Dermis microvascular lymphatic vessel endothelial cell (primary cell): ENCODE measurements around the gene ZDHHC22. TPM values are rescaled to one million over a fixed set of nuclear protein-coding genes. Genes with fewer than 3 reads are reported as not detected.
A peak's percentile ranks its signal among the peaks of the same experiment; 100 is the strongest.

Source experiments
- DNase-seq, 2 donors: peaks; one replicate each; pipeline versions ENCODE4 v3.0.0 to v3.0.0-alpha.2; 2010; ENCODE audit warnings: low read depth in 2 of 2
- total RNA-seq: library from RNA; depleted of rRNA; stranded (reverse); fragments of >200 nt; gene quantifications from 2 replicates; pipeline ENCODE4 v1.2.1, GENCODE V29; 2014

ZDHHC22 gene
- total RNA-seq, 1 donor from 2014 or later = not detected

DNA sequence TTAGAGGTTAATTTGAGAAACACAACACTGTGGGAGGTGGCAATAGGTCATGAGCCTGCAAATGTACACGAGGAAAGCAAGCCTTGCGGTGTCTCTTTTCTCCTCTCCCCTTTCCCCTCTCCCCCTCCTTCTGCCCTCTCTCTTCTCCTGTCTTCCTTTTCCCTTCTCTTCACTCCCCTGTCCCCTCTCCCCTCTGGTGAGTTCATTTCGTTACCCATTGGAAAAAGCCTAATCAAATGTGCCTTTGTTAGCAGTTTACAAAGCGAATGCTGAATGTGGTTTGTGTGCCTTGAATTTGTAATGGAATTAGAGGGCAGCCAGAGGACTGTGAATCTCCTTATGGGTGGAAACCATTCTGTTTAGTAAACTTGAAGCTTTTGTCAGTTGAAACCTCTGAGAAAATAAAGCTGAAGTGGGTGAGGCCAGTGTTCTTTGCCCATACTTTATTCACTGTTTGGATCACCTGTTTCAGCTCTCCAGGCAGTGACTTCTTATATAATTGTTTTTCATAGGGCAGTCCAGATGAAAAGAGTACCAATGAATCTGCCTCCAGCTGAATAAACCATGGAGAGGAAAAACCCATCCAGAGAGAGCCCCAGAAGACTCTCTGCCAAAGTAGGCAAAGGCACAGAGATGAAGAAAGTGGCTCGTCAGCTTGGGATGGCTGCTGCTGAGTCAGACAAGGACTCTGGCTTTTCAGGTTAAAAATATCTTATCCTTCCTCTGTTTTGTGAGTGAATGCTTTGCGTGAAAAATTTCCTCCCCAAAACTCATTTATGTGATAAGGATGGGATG, 36.2 kb downstream of the ZDHHC22 start:
- DNase-seq = no peak

DNA sequence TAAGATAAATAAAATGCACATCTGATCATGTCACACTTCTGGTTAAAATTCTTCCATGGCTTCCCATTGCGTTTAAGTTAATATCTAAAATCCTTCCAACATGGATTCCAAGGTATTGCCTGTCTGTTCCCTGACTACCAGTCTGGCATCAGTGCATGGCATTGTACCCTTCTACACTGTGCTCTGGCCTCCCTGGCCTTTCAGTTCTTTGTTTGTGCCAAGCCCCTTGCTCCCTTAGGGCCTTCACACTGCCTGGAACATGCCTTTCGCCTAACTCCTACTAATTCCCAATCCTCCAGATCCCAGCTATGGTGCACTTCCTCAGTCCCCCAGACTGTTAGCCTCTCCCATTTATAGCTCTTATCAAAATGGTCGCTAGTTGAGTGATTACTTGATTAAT, 37.2 kb downstream of the ZDHHC22 start:
- no peak for DNase-seq

DNA sequence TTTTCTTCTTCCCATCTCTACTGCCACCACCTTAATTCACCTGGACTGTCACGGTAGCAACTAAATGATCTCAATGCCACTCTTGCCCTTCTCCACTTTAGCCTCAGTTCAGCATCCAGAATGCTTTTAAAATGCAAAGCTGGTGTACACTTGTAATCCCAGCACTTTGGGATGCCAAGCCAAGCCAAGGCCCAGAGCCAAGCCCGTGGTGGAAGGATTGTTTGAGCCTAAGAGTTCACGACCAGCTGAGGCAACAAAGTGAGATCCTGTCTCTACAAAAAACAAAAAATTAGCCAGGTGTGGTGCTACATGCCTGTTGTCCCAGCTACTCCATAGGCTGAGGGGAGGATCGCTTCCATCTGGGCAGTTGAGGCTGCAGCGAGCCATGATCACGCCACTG, 37.6 kb downstream of the ZDHHC22 start:
- no peak for DNase-seq

DNA sequence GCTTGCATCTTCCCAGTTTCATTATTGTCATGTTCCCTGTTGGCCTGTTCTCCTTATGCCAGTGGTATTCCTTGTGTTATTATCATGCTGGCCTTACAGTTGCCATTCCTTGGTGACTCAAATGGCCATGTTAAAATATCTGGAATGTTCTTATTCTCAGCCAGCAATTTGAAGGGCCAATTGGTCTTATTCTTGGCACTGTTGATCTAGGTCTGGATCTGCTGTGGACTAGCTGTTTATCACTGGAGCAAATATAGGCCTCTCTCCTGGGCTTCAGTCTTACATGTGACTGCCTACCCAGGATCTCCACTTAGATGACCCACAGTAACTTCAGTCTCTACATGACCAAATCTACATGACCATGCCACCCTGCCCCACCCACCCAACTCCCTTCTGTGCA, 38.1 kb downstream of the ZDHHC22 start:
- DNase-seq = no peak

DNA sequence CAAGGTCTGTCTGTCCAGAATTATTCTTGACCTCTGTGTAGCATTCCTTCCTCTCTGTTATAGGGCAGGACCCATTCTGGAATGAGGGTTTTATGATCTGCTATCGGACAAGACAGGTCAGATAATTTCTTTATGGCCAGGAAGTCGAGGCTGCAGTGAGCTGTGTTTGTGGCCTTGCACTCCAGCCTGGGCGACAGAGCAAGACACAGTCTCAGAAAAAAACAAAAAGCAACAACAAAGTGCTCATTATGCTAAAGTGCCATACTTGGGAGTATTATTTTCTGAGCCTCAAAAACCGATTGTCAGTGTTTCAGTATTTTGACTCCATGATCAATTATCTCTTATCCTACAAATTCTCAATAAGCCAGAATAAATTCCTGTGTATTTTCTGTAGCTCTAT, 39.4 kb downstream of the ZDHHC22 start:
- DNase-seq = no peak

DNA sequence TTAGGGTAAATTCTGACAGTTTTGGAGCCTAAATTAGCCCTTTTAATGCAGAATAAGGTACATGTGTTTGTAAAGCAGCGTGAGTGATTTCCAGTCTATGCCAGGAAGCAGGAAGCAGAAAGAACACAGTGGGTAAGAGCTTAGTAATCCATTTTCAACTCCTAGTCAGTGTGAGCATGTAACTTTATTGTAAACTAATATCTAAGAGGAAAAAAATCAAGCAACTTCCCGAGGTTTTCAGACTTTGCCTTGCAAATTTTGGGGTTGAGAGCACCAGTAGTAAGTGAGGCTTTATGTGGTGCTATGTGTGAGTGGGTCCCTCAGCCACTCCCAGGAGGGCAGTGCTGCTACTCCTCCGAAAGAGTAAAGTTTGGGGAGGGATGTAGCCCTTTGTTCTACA, 40.6 kb downstream of the ZDHHC22 start:
- peak in 1 of 2 donors; percentile 38 for DNase-seq

DNA sequence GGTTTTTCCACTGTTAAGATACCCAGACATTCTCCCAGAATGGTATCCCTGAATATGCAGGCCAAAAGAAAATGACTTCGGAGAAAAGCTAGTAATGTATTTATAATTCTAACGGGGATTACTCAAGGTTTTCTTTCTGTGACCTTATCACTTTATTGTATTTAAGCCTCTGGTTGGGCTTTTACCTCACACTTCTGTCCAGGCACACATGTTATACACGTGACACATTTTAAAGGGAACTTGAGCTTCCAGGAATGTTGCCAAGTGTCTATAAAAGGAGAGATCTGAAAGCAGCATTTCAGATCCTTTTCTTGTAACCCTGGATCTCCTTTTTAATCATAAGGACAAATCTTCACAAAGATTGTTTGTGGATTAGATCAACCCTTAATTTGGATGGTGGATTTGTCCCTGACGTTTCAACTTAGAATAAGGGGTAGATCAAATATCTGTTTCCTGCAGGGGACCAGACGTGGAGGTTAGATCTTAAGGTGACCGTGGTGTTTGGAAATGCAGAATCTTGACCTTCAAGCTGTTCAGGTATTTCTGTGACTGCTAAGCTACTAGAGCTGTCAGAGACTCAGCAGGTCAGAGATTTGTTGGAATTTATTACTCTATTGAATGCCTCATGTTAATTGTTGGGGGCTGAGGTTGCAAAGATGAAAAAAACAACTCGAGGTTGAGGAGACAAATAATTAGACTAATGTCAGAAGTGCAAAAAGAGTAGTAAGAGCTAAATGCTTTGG, 42.0 kb downstream of the ZDHHC22 start:
- peak in 1 of 2 donors; percentile 44 for DNase-seq

DNA sequence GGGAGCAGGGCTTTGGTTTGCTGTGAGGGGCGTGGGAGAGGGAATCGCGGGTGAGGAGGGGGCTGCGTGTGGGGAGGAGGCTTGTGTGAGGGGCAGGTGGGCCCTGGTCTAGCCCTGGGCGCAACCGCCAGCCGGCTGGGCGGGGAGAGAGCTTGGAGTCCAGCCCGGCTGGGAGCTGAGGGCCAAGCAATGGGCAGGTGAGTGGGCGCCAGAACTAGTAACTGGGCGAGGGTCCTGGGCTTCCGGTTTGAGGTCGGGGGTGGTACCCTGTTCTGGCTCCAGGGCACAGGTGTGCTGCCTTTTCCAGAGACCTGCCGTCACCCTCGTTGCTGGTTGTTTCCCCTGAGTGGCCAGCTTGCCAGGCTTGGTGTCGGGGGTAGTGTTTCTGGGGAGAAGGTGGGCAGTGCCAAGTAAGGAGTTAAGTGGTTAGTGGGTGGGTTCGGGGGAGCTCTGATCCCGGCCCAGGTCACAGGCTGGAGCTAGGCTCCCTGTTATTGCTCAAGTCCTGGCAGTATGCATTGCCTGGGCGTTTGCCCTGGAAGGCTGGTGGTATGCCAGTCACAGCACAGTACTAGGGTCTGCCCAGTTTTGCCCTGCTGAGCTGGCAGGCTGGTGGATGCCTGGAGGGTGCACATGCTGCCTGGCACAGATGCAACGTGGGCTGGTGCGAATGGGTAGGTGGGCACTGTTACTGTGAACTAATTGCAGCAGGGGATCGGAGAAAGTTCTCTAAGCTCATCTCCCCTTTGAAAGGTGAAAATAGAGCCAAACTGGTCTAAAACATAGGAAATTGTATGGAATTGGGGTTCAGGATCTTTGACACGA, 42.9 kb downstream of the ZDHHC22 start:
- DNase-seq = peak in 1 of 2 donors; percentile 16

DNA sequence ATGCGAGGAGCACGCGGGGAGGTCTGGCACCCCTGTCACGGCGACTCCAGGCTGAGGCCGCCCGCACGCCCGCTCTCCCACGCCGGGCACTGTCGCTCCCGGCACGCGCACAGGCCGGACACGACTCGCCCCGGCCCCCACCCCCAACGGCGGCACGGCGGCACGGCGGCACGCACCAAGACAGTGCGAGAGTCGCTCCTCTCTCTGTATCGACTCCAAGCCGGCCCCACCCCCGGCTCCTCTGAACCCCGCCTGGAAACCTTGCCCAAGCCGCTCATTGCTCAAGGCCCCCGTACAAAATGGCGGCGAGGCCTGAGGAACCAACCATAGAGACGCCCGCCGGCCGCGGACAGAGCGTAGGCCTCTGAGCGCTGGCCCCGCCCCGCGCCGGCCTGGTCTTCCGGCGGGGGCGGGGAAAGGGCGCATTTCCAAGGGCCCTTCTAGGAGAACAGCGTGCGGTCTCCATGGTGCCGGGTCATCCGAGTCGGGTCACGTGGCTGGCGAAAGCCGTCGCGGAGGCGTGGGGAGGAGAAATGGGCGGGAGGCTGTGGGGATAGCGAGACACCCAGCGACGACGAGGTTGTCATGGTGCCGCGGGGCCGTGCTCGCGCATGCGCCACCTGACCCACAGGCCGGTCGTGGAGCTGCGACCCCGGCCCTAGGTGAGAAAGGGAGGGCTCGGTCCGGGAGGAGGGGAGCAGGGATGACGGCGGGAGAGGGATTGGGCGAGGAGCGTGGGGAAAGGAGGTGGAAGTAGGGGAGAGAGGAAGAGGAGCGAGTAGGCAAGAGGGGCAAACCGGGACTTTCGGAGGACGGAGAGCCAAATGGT, 43.7 kb downstream of the ZDHHC22 start, which contains the start of gene CIPC:
Gene CIPC (plus strand): TSS at position 559 of the 829 bp plus-strand sequence. CDS start 7,451 bp downstream, outside the sequence.
- peak; percentile 97 to 99 for DNase-seq

DNA sequence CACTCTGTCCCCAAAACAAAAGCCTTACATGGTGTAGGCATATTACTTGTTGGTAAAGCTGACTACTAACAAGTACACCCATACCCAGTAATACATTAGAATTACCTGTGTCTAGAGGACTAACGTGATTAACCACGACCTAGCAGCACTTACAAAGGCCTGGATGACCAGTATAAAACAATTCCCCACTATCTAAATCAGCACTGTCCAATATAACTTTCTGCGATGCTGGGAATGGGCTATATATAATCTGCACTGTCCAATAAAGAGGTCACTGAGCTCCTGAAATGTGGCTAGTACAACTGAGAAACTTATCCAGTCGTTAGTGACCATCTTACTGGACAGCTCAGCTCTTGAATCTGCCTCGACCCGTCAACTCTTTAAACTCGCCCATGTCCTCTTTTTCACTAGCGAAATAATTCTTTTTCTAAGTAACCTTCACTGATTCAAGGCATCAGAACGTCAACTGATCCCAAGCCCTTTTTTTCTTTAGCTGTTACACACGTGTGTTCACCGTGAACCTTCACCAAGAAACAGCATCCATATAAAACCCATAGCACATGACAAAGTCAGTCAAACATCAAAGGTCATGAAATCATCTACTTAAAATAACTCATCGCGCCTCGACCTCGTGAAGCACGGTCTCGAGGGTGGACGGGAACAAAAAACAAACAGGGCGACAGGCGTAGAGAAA, 44.4 kb downstream of the ZDHHC22 start:
- peak in 1 of 2 donors; percentile 35 for DNase-seq

DNA sequence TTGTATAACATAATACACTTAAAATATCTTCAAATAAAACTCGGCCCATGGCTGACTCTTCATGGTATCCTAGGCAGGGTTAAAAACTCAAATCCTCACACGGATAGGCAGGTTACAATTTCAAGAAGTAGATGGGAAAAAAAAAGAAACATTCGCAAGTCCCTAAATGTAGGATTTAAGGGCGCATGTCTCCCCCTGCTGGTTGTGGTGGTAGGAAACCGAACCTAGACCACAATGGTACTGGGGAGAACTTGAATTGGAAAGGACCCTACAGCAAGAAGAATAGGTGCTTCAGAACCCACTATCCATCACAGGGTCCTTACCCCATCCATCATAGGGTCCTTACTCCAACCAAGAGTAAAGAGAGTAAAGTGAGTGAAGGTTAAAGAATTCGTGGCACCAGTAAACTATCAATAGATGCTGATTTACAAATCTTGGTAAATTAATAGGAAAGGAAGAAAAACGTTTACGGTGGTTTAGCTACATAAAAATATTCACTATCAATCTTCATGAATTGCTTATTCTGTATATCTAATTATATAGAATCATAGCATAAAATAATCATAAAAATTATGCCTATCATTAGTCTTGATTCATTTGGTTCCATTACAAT, 46.8 kb downstream of the ZDHHC22 start:
- DNase-seq = peak; percentile 61 to 81

DNA sequence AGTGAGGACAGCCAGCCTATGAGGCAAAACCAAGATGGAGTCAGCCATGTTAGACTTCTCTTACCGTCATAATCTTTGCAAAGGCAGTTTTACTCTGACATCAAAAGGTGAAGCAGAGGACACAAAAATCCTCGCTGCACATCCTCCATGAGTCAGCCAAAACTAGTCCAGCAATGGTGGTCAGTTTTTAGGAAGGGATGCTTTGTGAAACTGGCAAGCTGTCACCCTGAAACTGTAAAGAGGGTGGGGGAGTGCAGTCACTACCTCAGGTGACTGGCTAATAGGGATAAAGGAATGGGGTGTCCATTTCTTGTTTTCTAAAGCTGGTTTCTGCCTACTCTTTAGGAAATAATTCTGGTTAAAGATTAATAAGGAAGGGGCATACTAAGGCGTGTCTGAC, 48.9 kb downstream of the ZDHHC22 start:
- DNase-seq = no peak

DNA sequence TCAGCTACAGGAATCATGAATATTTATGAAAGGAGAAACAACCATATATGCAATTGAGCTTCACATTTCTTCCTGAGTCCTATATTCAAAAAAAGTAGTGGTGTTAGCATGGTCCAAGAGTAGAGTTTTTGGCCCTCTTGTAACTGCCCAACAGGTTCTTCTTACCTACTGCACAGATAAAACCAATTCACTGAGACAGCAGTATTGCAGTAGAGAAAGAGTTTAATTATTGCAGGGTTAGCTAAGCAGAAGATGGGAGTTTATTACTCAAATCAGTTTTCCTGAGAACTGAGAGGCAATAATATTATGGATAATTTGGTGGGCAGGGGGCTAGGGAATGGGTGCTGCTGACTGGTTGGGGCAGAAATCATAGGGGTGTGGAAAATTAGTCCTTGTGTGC, 50.1 kb downstream of the ZDHHC22 start:
- DNase-seq = no peak

DNA sequence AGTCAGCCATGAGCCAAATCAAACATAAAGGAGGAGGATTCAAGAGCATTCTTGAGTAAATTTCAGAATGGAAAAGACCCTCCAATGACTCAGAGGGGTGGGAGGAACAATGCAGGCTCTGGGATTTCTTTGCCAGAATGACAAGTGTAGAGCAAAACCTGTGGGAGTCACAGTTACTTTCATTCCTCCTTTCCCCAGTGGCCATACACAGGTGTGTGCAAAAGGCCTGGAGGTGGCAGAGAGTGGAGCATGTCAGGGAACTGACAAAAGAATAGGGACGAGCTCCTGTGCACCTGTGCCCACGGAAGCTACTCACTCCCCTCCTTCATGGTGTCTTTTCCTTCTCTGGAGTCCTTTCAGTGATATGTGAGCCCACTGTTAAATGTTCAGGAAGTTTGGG, 52.9 kb downstream of the ZDHHC22 start:
- DNase-seq = no peak

DNA sequence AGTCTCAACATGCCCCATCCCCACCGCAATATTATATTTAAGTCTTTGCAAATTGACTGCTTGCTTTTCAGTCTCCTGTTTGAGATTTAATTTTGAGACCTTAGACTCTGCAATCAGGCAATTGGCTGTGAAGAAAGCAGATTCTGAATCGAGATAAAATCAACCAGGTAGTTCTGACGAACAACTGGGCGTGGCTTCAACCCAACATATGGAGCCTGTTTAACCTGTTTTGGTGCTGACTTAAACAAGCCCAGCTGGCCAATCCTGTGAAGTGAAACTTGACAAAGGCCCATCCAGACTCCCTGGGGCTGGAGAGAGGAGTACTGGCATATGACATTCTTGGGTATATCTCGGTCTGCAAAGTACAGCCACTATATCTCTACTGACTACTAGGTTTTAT, 53.4 kb downstream of the ZDHHC22 start:
- DNase-seq = no peak

DNA sequence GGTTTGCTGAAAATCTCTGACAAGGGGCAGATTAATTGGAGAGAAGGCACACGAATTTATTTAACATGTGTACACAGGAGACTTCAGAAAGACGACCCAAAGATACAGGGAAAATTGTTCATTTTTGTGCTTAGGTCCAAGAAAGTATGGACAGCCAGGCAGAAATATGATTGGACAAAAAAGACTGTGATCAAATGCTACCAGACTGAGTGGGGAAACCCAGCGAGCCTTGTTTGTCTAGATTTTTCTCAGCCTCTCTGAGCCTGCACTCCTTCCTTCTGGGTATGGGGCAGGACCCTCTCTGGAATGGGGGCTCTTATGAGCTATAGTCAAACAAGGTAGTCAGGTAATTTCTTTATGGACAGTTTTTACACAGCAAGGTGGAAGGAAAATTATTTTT, 54.0 kb downstream of the ZDHHC22 start:
- no peak for DNase-seq

DNA sequence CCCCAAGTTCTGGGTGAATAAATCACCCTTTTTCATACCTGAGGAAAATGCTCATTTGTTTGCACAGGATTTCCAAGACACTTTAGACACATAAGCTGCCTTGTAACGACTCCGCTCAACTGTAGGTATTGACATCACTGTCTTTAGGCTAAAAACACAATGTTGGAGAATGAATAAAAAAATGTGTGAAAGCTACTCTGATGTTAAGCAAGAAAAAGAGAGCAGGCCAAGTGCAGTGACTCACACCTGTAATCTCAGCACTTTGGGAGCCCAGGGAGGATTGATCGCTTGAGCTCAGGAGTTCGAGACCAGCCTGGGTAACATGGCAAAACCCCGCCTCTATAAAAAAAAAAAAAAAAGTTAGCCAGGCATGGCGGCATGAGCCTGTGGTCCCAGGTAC, 54.6 kb downstream of the ZDHHC22 start:
- no peak for DNase-seq

DNA sequence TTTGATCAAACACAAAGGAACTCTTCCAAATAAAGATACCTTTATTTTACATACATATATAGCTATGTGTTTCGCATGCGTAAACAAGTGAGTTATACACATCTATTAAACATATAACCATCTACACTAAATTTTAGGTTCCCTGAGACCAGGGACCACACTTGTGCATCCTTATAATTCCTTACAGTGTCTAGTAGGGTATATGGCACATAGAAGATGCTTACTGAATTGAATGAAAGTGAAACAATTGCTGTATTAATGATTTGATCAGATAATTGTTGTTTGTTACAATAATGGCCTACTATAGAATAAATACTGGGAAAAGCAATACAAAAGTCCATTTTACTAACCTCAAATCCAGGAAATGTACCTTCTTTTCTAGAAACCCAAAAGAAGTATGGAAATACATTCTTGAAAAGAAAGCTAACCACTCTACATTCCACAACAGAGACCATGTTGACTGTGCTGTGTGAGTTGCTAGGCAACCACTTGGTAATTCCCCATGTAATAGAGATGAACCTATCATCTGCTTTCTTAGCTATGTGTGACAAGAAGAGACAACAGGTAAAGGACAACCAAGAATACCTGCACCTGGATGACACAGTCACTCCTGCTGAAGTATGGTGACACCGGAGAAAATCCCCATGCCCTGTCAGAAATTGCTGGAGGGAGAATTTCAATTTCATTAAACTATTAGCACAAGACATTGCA, 55.4 kb downstream of the ZDHHC22 start:
- DNase-seq = peak in 1 of 2 donors; percentile 25

DNA sequence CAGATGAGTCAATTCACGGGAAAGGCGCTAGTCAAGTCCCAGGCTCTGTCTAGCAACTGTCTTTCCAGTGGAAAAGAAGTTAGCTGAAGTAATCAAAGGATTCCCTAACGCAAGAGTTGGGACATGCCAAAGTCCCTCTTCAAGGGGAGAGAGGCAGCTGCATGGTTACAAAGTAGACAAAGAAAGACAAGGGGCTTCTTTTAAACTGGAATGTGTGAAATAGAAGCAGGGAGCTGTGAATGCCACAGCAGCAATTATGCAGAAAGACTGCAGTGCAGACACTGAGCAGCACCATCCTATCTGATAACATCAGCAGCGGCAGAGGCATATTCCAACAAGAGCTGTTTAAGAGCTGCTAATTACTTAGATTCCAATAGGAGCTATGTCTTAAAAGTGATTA, 56.1 kb downstream of the ZDHHC22 start:
- DNase-seq = no peak
